HG03103 (cell line): ENCODE data around the gene LRCH1.
A peak's percentile ranks its signal among the peaks of the same experiment; 100 is the strongest.

ENCODE experiments used
- ATAC-seq: cut with Tn5 transposase; IDR thresholded peaks from one replicate; pipeline ENCODE4 v1.9.1; 2021; ENCODE audit warnings: low read depth; ENCODE audit not compliant: unreplicated experiment

Gene LRCH1

GRCh38 chr13:46656786-46657185 lies 103.8 kb downstream of the LRCH1 start:
- peak; percentile 69 for ATAC-seq

GRCh38 chr13:46659413-46660065 lies 106.6 kb downstream of the LRCH1 start:
- no peak for ATAC-seq

GRCh38 chr13:46660416-46660815 lies 107.4 kb downstream of the LRCH1 start:
- ATAC-seq, result no peak

- no peak for ATAC-seq
Measured at GRCh38 chr13:46660857-46661256, 107.9 kb downstream of the LRCH1 start.

GRCh38 chr13:46662690-46663089 lies 109.7 kb downstream of the LRCH1 start:
- ATAC-seq, result no peak

GRCh38 chr13:46663206-46664037 lies 110.5 kb downstream of the LRCH1 start:
- ATAC-seq, result no peak

- no peak for ATAC-seq
Measured at GRCh38 chr13:46664195-46664594, 111.2 kb downstream of the LRCH1 start.

- no peak for ATAC-seq
Measured at GRCh38 chr13:46665248-46665632, 112.3 kb downstream of the LRCH1 start.

- no peak for ATAC-seq
Measured at GRCh38 chr13:46665633-46666482, 112.9 kb downstream of the LRCH1 start.

- no peak for ATAC-seq
Measured at GRCh38 chr13:46666727-46667456, 113.9 kb downstream of the LRCH1 start.

- ATAC-seq, result peak; percentile 53
Measured at GRCh38 chr13:46667687-46668281, 114.8 kb downstream of the LRCH1 start.

GRCh38 chr13:46668302-46668720 lies 115.3 kb downstream of the LRCH1 start:
- no peak for ATAC-seq

- ATAC-seq, result no peak
Measured at GRCh38 chr13:46668931-46669525, 116.1 kb downstream of the LRCH1 start.

GRCh38 chr13:46672338-46673090 lies 119.5 kb downstream of the LRCH1 start:
- ATAC-seq, result no peak

- ATAC-seq, result no peak
Measured at GRCh38 chr13:46675016-46675415, 122.0 kb downstream of the LRCH1 start.

- ATAC-seq, result no peak
Measured at GRCh38 chr13:46676378-46676725, 123.4 kb downstream of the LRCH1 start.

- peak; percentile 85 for ATAC-seq
Measured at GRCh38 chr13:46679369-46680120, 126.6 kb downstream of the LRCH1 start.

GRCh38 chr13:46682015-46682414 lies 129.0 kb downstream of the LRCH1 start:
- ATAC-seq, result no peak
